HepG2 (cell line): ENCODE results near the gene ZBTB26. TPM values are rescaled to one million over a fixed set of nuclear protein-coding genes. Genes with fewer than 3 reads are reported as not detected.

ENCODE experiments used
- CREB1 ChIP-seq, 2 experiments: fragments of 450-650 bp in 1 of 2; IDR thresholded peaks; 2 replicates each; pipeline ENCODE4 v1.6.1; 2016 to 2017; ENCODE audit warnings: control low read depth in 1 of 2, mild to moderate bottlenecking in 1 of 2, missing compliant biosample characterization in 1 of 2, missing genetic modification characterization in 1 of 2
- PCBP1 ChIP-seq: fragments of 200-400 bp; formaldehyde crosslinking; IDR thresholded peaks from 2 replicates; pipeline ENCODE4 v1.6.1; 2017; ENCODE audit warnings: mild to moderate bottlenecking, low read depth, low read length, borderline replicate concordance
- POGK ChIP-seq: sonication (generic); formaldehyde crosslinking; conservative IDR thresholded peaks from 2 replicates; pipeline ENCODE4 v1.8.0; 2022; ENCODE audit warnings: mild to moderate bottlenecking, moderate library complexity, missing genetic modification reagents
- RNF2 ChIP-seq: fragments of 450-650 bp; conservative IDR thresholded peaks from 2 replicates; pipeline ENCODE4 v1.6.1; 2016; ENCODE audit warnings: low read depth
- THAP8 ChIP-seq: sonication (generic); formaldehyde crosslinking; IDR thresholded peaks from 2 replicates; pipeline ENCODE4 v1.5.1; 2020; ENCODE audit warnings: missing genetic modification reagents, mild to moderate bottlenecking, borderline replicate concordance
- TOE1 ChIP-seq: sonication (generic); formaldehyde crosslinking; IDR thresholded peaks from 2 replicates; pipeline ENCODE4 v1.4.0; 2020; ENCODE audit warnings: mild to moderate bottlenecking, missing genetic modification reagents
- TRIM24 ChIP-seq: sonication (generic); formaldehyde crosslinking; IDR thresholded peaks from 2 replicates; pipeline ENCODE4 v1.8.0; 2022; ENCODE audit warnings: mild to moderate bottlenecking, missing genetic modification reagents
- ZBED4 ChIP-seq: sonication (generic); formaldehyde crosslinking; IDR thresholded peaks from 2 replicates; pipeline ENCODE4 v1.4.0; 2020; ENCODE audit warnings: missing genetic modification reagents, borderline replicate concordance
- ZGPAT ChIP-seq: IDR thresholded peaks from 2 replicates; pipeline ENCODE4 v1.6.1; 2016; ENCODE audit warnings: mild to moderate bottlenecking
- ZNF17 ChIP-seq: sonication (generic); formaldehyde crosslinking; IDR thresholded peaks from 2 replicates; pipeline ENCODE4 v1.5.0; 2020; ENCODE audit warnings: mild to moderate bottlenecking, missing genetic modification reagents
- ZNF207 ChIP-seq: fragments of 450-650 bp; IDR thresholded peaks from 2 replicates; pipeline ENCODE4 v1.6.1; 2016; ENCODE audit warnings: antibody characterized with exemption, borderline replicate concordance
- ZNF572 ChIP-seq: sonication (generic); formaldehyde crosslinking; IDR thresholded peaks from 2 replicates; pipeline ENCODE4 v1.5.1; 2020; ENCODE audit warnings: mild to moderate bottlenecking, missing genetic modification reagents
- ZNF609 ChIP-seq: sonication (generic); formaldehyde crosslinking; IDR thresholded peaks from 2 replicates; pipeline ENCODE4 v1.4.0; 2020; ENCODE audit warnings: mild to moderate bottlenecking, missing genetic modification reagents, borderline replicate concordance
- ZNF614 ChIP-seq: IDR thresholded peaks from 2 replicates; pipeline ENCODE4 v1.6.1; 2018; ENCODE audit warnings: missing biosample characterization, missing genetic modification reagents, inconsistent platforms, borderline replicate concordance
- ZNF747 ChIP-seq: sonication (generic); formaldehyde crosslinking; IDR thresholded peaks from 2 replicates; pipeline ENCODE4 v1.8.1; 2023; ENCODE audit warnings: missing genetic modification reagents, mild to moderate bottlenecking, borderline replicate concordance
- ZNF775 ChIP-seq: sonication (generic); formaldehyde crosslinking; IDR thresholded peaks from 2 replicates; pipeline ENCODE4 v1.4.0; 2020; ENCODE audit warnings: missing genetic modification reagents, mild to moderate bottlenecking, moderate library complexity, borderline replicate concordance
- ZNF792 ChIP-seq: IDR thresholded peaks from 2 replicates; pipeline ENCODE4 v1.6.1; 2016
- polyA plus RNA-seq, 8 experiments: library from polyadenylated mRNA; depleted of rRNA in 3 of 8; stranded (reverse) in 7 of 8; unstranded in 1 of 8; fragments of >200 nt; fragmentation: Illumina TruSeq in 4 of 8; extraction: Trizol in 4 of 8; gene quantifications; 2 replicates each; pipeline versions ENCODE4 v1.2.1 to v1.2.3, GENCODE V29; 2011 to 2016; ENCODE audit warnings: low read depth in 4 of 8, missing spikeins in 1 of 8, mixed read lengths in 1 of 8; ENCODE audit not compliant: insufficient read depth in 1 of 8
- total RNA-seq, 5 experiments: library from RNA; depleted of rRNA; stranded (reverse); fragments of >200 nt; fragmentation: Illumina TruSeq; extraction: Trizol; gene quantifications; 2 replicates each; pipeline ENCODE4 v1.2.3, GENCODE V29; 2016; ENCODE audit warnings: low read depth in 1 of 5

ZBTB26 gene
- total and polyA plus RNA-seq, 2 of the 13 experiments (the other 11 are each of a cell fraction or from before 2014, with no cell fraction given), result 4.5 to 8.6 TPM

- TF ChIP-seq THAP8 (CRISPR knock-in tag) (no peak), ZNF572 (CRISPR knock-in tag) (no peak), TRIM24 (CRISPR knock-in tag) (no peak), PCBP1 (no peak), ZNF747 (no peak), ZNF17 (CRISPR knock-in tag) (no peak), ZBED4 (CRISPR knock-in tag) (no peak), ZNF775 (CRISPR knock-in tag) (no peak), RNF2 (no peak), ZGPAT (0 out of 2 replicates have a peak, but pooled peaks have one; percentile 38), CREB1 (IDR thresholded peaks at IDR 0.05) (no peak), CREB1 (CRISPR knock-in tag; IDR thresholded peaks at IDR 0.05) (no peak), TOE1 (CRISPR knock-in tag) (no peak), ZNF609 (CRISPR knock-in tag) (peak; percentile 55; the same call in 1 of the 2 replicates), ZNF792 (CRISPR knock-in tag) (0 out of 2 replicates have a peak, but pooled peaks have one; percentile 60), ZNF614 (CRISPR knock-in tag) (peak; percentile 35; the same call in 1 of the 2 replicates), ZNF207 (no peak), POGK (CRISPR knock-in tag) (no peak)
Observed at GRCh38 chr9:122936464-122936863, 5.2 kb upstream of the ZBTB26 start (continued).
